Measurements from ENCODE around the gene MAP1B.

MAP1B gene

GRCh38 chr5:72121780-72122445 lies 14.6 kb downstream of the MAP1B start:
- no peak overlapping the region for H3K4me2 ChIP-seq (ENCODE audit: low read length)
- H3K4me3 ChIP-seq (ENCODE audit: low read length) = no peak overlapping the region
- H3K4me1 ChIP-seq (ENCODE audit: control insufficient read depth, insufficient read depth, low read length) = peaks cover 24% of the 10 kb centered on the region
- peaks cover 67% of the 10 kb centered on the region for H3K36me3 ChIP-seq (ENCODE audit: insufficient read depth, low read length)
- H3K27me3 ChIP-seq (ENCODE audit: control insufficient read depth, insufficient read depth, low read length) = no peaks in the 10 kb centered on the region
- no peak overlapping the region for H3K9ac ChIP-seq (ENCODE audit: low read depth, low read length)
- H3K9me3 ChIP-seq (replicated peaks; ENCODE audit: low read length) = no peaks in the 10 kb centered on the region

- H3K4me3 ChIP-seq (ENCODE audit: low read length) = no peak overlapping the region
- peaks cover 26% of the 10 kb centered on the region for H3K4me1 ChIP-seq (ENCODE audit: control insufficient read depth, insufficient read depth, low read length)
- H3K9me3 ChIP-seq (replicated peaks; ENCODE audit: low read length) = no peaks in the 10 kb centered on the region
- H3K4me2 ChIP-seq (ENCODE audit: low read length) = no peak overlapping the region
- H3K27me3 ChIP-seq (ENCODE audit: control insufficient read depth, insufficient read depth, low read length) = no peaks in the 10 kb centered on the region
- H3K36me3 ChIP-seq (ENCODE audit: insufficient read depth, low read length) = peaks cover 67% of the 10 kb centered on the region
- H3K9ac ChIP-seq (ENCODE audit: low read depth, low read length) = no peak overlapping the region
These were observed 15.3 kb downstream of the MAP1B start for GRCh38 chr5:72122602-72123001.

GRCh38 chr5:72123764-72124376 lies 16.6 kb downstream of the MAP1B start:
- Histone ChIP-seq H3K9me3 (replicated peaks; ENCODE audit: low read length) (no peaks in the 10 kb centered on the region), H3K4me1 (ENCODE audit: control insufficient read depth, insufficient read depth, low read length) (peaks cover 26% of the 10 kb centered on the region), H3K9ac (ENCODE audit: low read depth, low read length) (no peak overlapping the region), H3K36me3 (ENCODE audit: insufficient read depth, low read length) (peaks cover 55% of the 10 kb centered on the region), H3K27me3 (ENCODE audit: control insufficient read depth, insufficient read depth, low read length) (no peaks in the 10 kb centered on the region), H3K4me2 (ENCODE audit: low read length) (no peak overlapping the region), H3K4me3 (ENCODE audit: low read length) (no peak overlapping the region)

GRCh38 chr5:72125271-72125940 lies 18.1 kb downstream of the MAP1B start:
- Histone ChIP-seq H3K9me3 (replicated peaks; ENCODE audit: low read length) (no peaks in the 10 kb centered on the region), H3K4me1 (ENCODE audit: control insufficient read depth, insufficient read depth, low read length) (peaks cover 35% of the 10 kb centered on the region), H3K36me3 (ENCODE audit: insufficient read depth, low read length) (peaks cover 46% of the 10 kb centered on the region), H3K4me2 (ENCODE audit: low read length) (peak overlapping the region; percentile 46), H3K4me3 (ENCODE audit: low read length) (no peak overlapping the region), H3K27me3 (ENCODE audit: control insufficient read depth, insufficient read depth, low read length) (no peaks in the 10 kb centered on the region), H3K9ac (ENCODE audit: low read depth, low read length) (no peak overlapping the region)

- Histone ChIP-seq H3K27me3 (ENCODE audit: control insufficient read depth, insufficient read depth, low read length) (no peaks in the 10 kb centered on the region), H3K4me3 (ENCODE audit: low read length) (no peak overlapping the region), H3K9ac (ENCODE audit: low read depth, low read length) (no peak overlapping the region), H3K9me3 (replicated peaks; ENCODE audit: low read length) (no peaks in the 10 kb centered on the region), H3K36me3 (ENCODE audit: insufficient read depth, low read length) (peaks cover 40% of the 10 kb centered on the region), H3K4me2 (ENCODE audit: low read length) (peak overlapping the region; percentile 46), H3K4me1 (ENCODE audit: control insufficient read depth, insufficient read depth, low read length) (peaks cover 41% of the 10 kb centered on the region)
These were observed 18.8 kb downstream of the MAP1B start for GRCh38 chr5:72125941-72126620.

GRCh38 chr5:72126796-72127195 lies 19.5 kb downstream of the MAP1B start:
- H3K4me2 ChIP-seq (ENCODE audit: low read length) = no peak overlapping the region
- peaks cover 44% of the 10 kb centered on the region for H3K4me1 ChIP-seq (ENCODE audit: control insufficient read depth, insufficient read depth, low read length)
- no peaks in the 10 kb centered on the region for H3K27me3 ChIP-seq (ENCODE audit: control insufficient read depth, insufficient read depth, low read length)
- no peak overlapping the region for H3K4me3 ChIP-seq (ENCODE audit: low read length)
- H3K36me3 ChIP-seq (ENCODE audit: insufficient read depth, low read length) = peaks cover 33% of the 10 kb centered on the region
- no peak overlapping the region for H3K9ac ChIP-seq (ENCODE audit: low read depth, low read length)
- no peaks in the 10 kb centered on the region for H3K9me3 ChIP-seq (replicated peaks; ENCODE audit: low read length)

- peaks cover 16% of the 10 kb centered on the region for H3K36me3 ChIP-seq (ENCODE audit: insufficient read depth, low read length)
- peaks cover 69% of the 10 kb centered on the region for H3K4me1 ChIP-seq (ENCODE audit: control insufficient read depth, insufficient read depth, low read length)
- H3K4me3 ChIP-seq (ENCODE audit: low read length) = no peak overlapping the region
- H3K4me2 ChIP-seq (ENCODE audit: low read length) = no peak overlapping the region
- peak overlapping the region; percentile 35 for H3K9ac ChIP-seq (ENCODE audit: low read depth, low read length)
- H3K27me3 ChIP-seq (ENCODE audit: control insufficient read depth, insufficient read depth, low read length) = no peaks in the 10 kb centered on the region
- H3K9me3 ChIP-seq (replicated peaks; ENCODE audit: low read length) = no peaks in the 10 kb centered on the region
These were observed 22.4 kb downstream of the MAP1B start for GRCh38 chr5:72129725-72130124.

GRCh38 chr5:72130351-72130761 lies 23.1 kb downstream of the MAP1B start:
- Histone ChIP-seq H3K4me1 (ENCODE audit: control insufficient read depth, insufficient read depth, low read length) (peaks cover 69% of the 10 kb centered on the region), H3K36me3 (ENCODE audit: insufficient read depth, low read length) (peaks cover 10% of the 10 kb centered on the region), H3K4me2 (ENCODE audit: low read length) (no peak overlapping the region), H3K9me3 (replicated peaks; ENCODE audit: low read length) (no peaks in the 10 kb centered on the region), H3K27me3 (ENCODE audit: control insufficient read depth, insufficient read depth, low read length) (no peaks in the 10 kb centered on the region), H3K4me3 (ENCODE audit: low read length) (no peak overlapping the region), H3K9ac (ENCODE audit: low read depth, low read length) (no peak overlapping the region)

- peak overlapping the region; percentile 66 for H3K4me2 ChIP-seq (ENCODE audit: low read length)
- H3K4me1 ChIP-seq (ENCODE audit: control insufficient read depth, insufficient read depth, low read length) = peaks cover 81% of the 10 kb centered on the region
- peaks cover 7% of the 10 kb centered on the region for H3K36me3 ChIP-seq (ENCODE audit: insufficient read depth, low read length)
- no peaks in the 10 kb centered on the region for H3K9me3 ChIP-seq (replicated peaks; ENCODE audit: low read length)
- no peaks in the 10 kb centered on the region for H3K27me3 ChIP-seq (ENCODE audit: control insufficient read depth, insufficient read depth, low read length)
- H3K4me3 ChIP-seq (ENCODE audit: low read length) = peak overlapping the region; percentile 31
- H3K9ac ChIP-seq (ENCODE audit: low read depth, low read length) = peak overlapping the region; percentile 65
These were observed 26.1 kb downstream of the MAP1B start for GRCh38 chr5:72133212-72133990.

- H3K4me1 ChIP-seq (ENCODE audit: control insufficient read depth, insufficient read depth, low read length) = peaks cover 88% of the 10 kb centered on the region
- H3K27me3 ChIP-seq (ENCODE audit: control insufficient read depth, insufficient read depth, low read length) = no peaks in the 10 kb centered on the region
These were observed 27.1 kb downstream of the MAP1B start for GRCh38 chr5:72134226-72134899.

More at GRCh38 chr5:72134226-72134899, 27.1 kb downstream of the MAP1B start:
- H3K9me3 ChIP-seq (replicated peaks; ENCODE audit: low read length) = no peaks in the 10 kb centered on the region
- H3K4me3 ChIP-seq (ENCODE audit: low read length) = peak overlapping the region; percentile 31
- H3K36me3 ChIP-seq (ENCODE audit: insufficient read depth, low read length) = peaks cover 7% of the 10 kb centered on the region
- peak overlapping the region; percentile 66 for H3K4me2 ChIP-seq (ENCODE audit: low read length)
- H3K9ac ChIP-seq (ENCODE audit: low read depth, low read length) = peak overlapping the region; percentile 65

Data from skeletal muscle satellite cell (primary cell).